ENCODE data around the gene TC2N.

Gene TC2N

DNA sequence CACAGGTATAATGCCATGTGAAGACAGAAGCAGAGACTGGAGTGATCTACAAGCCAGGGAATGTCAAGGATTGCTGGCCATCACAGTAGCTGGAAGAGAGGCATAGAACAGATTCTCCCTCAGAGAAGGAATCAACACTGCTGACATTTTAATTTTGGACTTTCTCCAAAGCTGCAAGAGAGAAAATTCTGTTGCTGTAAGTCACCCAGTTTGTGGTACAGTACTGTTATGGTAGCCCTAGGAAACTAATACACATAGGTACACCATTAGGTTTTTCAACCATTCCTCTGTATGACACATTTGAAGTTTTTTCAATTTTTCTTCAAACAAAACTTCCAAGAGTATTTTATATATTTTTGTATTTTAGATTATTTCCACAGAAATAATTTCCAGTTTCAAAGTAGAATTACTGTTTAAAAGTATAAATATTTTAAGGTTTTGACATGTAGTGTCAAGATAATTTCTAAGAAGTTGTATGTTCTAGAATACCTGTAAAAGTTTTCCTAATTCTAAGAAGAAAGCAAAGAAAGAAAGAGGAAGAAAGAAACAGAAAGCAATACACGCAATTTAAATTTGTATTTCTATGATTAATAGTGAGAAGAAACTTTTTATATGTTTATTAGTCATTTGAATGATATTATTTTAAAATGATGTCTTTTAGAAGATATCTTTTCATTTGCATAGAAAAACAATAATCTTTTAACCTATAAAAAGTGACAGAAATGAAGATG lies 70.6 kb downstream of the TC2N start:
- no peak for DNase-seq
- in situ Hi-C loops (cut with MboI; ENCODE audit: low pct_unique_long_range_greater_than_20kb, low sequenced_read_pairs), result no loop called here

- DNase-seq, result no peak
- in situ Hi-C loops (cut with MboI; ENCODE audit: low pct_unique_long_range_greater_than_20kb, low sequenced_read_pairs), result no loop called here
Measured at GRCh38 chr14:91793704-91794103, 73.6 kb downstream of the TC2N start.

DNA sequence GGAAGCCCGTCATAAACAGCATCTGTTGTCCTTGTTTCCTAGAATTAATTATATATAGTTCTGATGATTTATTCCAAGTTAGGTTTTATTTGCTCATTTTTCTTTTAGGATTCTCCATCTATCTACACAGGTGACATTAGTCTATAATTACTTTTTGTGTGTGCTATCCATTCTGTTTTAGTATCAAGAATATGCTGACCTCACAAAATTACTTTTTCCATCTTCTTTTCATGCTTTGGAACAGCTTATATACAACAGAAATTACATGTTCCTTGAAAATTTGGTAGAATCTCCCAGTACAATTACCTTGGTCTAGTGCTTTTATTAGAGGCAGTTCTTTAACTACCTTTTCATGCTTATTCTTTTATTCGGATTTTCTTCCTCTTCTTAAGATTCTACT lies 81.1 kb downstream of the TC2N start:
- no peak for DNase-seq
- in situ Hi-C loops (cut with MboI; ENCODE audit: low pct_unique_long_range_greater_than_20kb, low sequenced_read_pairs), result no loop called here

- no peak for DNase-seq
- in situ Hi-C loops (cut with MboI; ENCODE audit: low pct_unique_long_range_greater_than_20kb, low sequenced_read_pairs), result no loop called here
Measured at GRCh38 chr14:91780452-91780851, 86.9 kb downstream of the TC2N start.

DNA sequence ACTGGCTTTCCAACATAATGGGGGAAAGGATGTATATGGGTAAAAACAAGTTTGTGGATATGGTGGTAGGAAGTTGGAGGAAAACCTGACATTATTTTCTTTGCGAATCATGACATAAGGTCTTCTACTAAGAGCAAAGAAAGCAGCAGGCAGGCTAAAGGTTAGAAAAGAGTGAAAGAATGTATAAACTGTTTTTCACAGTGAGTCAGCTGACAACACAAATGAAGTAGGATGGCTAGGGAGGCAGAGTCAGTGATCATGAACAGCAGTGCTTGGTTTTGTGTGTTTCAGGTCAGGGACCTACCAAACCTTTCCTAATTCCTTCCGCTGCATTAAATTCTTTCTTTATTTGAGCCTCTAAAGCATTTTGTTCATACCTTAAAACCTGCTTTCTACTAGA lies 89.1 kb downstream of the TC2N start:
- no peak for DNase-seq
- in situ Hi-C loops (cut with MboI; ENCODE audit: low pct_unique_long_range_greater_than_20kb, low sequenced_read_pairs), result no loop called here

DNA sequence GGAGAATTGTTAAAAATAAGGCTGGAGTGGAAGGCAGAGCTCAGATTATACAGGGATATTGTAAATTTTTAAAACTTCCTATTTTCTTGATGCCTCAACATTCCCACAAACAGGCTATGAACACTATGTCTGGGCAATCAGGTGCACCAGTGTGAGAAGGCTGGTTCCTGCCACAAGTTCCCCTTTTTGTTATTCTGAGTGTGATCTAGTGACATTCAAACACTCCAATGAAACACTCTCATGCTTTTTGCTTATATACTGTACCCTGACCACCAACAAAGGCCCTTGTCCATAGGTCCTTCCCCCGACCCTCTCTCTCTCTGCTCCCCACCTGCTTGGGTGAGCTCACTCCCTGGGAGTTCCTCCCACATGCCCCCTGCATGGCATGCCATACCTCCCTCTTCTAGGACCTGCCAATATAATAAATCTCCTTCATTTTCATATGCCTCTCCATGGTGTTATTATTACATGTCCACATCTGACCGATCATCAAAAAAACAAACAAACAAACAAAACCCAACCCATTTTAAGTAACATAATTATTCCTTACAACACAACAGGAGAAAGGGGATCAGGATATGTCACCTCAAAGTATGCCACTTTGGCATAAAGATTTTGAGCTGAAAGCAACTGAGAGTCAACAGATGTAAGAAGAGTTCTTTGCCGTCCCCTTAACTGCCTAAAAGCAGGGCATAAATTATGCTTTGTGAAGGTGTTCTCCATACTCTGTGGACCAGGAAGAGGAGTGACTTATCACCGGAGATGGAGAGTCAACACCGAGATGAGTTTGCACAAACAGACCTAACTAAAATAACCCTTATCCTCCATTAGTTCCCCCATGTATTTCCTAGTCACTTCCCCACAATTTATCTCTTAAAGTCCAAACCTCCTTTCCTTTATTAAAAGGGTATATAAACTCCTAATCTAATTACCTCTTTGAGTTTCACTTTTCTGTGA lies 92.9 kb downstream of the TC2N start:
- peak; percentile 40 for DNase-seq
- in situ Hi-C loops (cut with MboI; ENCODE audit: low pct_unique_long_range_greater_than_20kb, low sequenced_read_pairs), result no loop called here

DNA sequence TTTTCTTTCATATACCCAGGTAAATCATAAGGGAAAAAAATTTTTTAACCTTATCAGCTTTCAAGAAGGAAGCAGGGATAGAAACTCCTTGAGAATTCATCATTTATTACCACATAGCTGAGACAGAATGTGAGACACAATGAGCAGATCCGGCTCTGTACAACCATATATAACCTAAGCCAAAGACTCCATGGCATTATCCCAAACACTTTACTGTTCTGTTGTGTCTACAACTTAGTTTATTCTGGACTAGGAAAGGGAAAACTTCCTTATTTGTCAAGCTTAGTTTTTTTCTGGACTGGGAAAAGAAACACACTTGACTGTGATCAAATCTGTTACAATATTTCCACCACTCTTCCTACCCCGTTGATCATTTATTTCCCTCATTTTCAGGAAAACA lies 97.2 kb downstream of the TC2N start:
- in situ Hi-C loops (cut with MboI; ENCODE audit: low pct_unique_long_range_greater_than_20kb, low sequenced_read_pairs), result no loop called here
- no peak for DNase-seq

DNA sequence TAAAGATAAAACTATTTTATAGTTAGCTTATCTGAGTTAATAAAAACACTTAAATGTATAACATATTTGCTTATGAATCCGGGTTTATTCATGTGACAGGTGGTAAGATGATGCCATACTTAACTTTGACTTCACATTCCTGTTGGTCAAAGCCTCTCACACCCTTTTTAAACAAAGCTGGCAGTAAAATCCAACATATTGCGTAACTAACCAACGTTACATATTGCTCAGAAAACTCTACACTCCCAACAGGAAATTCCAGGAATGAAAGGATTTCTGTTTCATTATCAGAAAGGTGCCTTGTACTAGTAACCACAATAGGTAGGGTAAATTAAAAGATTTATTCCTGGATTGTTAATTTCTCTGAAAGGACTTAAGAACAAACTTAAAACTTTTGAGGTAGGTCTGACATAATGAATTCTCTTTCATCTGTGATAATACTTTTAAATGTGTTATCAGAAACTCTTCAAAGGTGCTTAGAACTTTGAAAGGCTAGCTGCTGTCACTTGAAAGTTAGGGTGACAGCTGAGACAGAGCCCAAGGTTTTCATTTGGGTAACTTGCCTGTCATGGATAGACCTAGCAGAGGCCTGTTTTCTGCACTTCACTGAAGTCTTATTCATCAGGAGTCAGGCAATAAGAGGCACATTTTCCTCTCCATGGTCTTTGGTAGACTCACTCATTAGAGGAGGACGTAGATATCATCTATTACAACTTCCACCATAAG lies 111.6 kb downstream of the TC2N start:
- in situ Hi-C loops (cut with MboI; ENCODE audit: low pct_unique_long_range_greater_than_20kb, low sequenced_read_pairs), result no loop called here

DNA sequence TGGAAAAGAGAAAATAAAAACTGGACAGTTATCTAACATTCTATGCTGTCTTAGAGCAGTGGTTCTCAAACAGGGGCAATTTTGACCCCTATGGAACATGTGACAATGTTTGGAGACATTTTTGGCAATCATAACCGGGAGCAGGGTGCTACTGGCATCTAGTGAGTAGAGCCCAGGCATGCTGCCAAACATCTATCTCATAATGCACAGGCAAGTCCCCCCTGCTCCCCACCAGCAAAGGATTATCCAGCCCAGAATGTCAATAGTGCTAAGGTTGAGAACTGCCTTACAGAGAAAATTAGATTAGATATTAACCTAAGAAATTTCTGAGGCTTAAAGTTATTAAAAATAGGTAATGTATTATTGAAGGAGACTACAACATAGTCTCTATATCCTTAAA lies 112.5 kb downstream of the TC2N start:
- in situ Hi-C loops (cut with MboI; ENCODE audit: low pct_unique_long_range_greater_than_20kb, low sequenced_read_pairs), result no loop called here
- DNase-seq, result no peak

More for the DNA sequence above, 111.6 kb downstream of the TC2N start:
- no peak for DNase-seq

DNA sequence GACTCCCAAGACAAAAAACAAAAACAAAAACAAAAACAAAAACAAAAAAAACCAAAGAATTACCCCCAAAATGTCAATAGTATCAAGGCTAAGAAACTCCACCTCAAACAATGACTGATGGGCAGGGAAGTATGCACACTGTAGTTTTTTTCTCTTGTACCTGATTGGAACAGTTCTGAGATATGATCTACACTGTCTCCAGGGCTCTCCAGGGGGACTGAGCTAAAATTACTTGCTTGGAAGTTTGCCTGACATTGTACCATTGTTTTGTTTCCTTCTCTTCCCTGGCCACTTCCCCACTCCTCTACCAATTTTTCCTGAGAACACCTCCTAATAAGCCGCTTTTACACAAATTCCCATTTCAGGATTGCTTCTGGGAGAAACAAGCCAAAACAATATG lies 113.2 kb downstream of the TC2N start:
- in situ Hi-C loops (cut with MboI; ENCODE audit: low pct_unique_long_range_greater_than_20kb, low sequenced_read_pairs), result no loop called here

GRCh38 chr14:91753501-91754128 lies 113.7 kb downstream of the TC2N start:
- DNase-seq, result no peak
- in situ Hi-C loops (cut with MboI; ENCODE audit: low pct_unique_long_range_greater_than_20kb, low sequenced_read_pairs), result no loop called here

More for the DNA sequence above, 113.2 kb downstream of the TC2N start:
- DNase-seq, result no peak

- no peak for DNase-seq
- in situ Hi-C loops (cut with MboI; ENCODE audit: low pct_unique_long_range_greater_than_20kb, low sequenced_read_pairs), result no loop called here
Measured at GRCh38 chr14:91752961-91753360, 114.4 kb downstream of the TC2N start.

DNA sequence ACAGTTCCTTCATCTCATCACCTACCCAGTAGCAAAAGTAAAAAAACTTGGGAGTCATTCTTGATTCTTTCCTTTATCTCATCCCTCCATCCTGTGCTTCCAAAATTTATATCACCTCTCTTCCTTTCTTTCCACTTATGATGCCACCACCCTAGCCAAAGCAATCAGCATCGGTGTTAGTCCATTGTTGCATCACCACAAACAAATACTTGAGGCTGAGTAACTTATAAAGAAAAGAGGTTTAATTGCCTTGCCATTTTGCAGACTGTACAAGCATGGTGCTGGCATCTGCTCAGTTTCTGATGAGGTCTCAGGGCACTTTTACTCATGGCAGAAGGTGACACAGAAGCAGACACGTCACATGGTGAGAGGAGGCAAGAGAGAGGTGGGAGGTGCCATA lies 115.6 kb downstream of the TC2N start:
- DNase-seq, result no peak
- in situ Hi-C loops (cut with MboI; ENCODE audit: low pct_unique_long_range_greater_than_20kb, low sequenced_read_pairs), result no loop called here

DNA sequence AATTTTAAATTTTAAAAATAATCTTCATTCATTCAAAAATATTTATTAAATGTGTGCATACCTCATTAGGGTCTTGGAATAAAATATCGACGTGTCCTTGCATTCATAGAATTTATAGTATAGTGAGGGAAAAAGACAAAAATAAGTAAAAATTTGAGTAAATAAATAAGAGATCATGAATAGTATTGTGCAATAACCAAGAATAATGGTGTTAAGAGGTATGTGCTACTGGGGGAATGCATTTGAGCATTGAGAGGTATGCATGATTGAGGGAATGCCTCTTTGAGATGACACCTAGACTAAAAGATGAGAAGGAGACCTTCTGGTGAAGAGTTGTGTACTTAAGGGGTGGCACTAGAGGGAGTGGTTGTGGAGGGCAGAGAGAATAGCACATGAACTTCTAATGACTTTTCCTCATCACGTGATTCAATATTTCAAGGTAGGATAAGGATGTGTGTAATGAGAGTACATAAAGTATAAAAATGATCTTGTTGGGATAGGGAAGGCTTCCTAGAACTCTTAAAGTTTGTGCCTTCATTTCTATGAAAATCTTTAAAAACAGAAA lies 116.6 kb downstream of the TC2N start:
- no peak for DNase-seq
- in situ Hi-C loops (cut with MboI; ENCODE audit: low pct_unique_long_range_greater_than_20kb, low sequenced_read_pairs), result no loop called here

- no peak for DNase-seq
- in situ Hi-C loops (cut with MboI; ENCODE audit: low pct_unique_long_range_greater_than_20kb, low sequenced_read_pairs), result no loop called here
Measured at GRCh38 chr14:91749868-91750267, 117.5 kb downstream of the TC2N start.

DNA sequence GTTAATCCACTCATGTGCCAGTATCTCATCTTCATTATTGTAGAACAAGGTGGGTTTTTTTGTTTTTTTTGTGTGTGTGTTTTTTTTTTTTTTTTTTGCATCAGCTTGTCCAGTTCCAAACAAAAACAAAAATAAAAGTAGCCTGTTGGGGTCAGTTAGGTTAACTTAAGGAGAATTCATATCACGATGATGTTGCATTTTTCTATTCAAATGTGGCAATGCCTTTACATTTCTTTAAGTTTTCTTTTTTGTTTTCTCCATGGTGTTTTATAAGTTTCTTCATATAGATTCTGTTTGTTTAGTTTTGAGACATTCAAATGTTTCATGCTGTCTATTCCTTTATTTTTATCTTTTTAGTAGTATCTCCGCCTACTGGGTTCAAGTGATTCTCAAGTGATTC lies 119.3 kb downstream of the TC2N start:
- DNase-seq, result no peak

GRCh38 chr14:91745344-91745743 lies 122.0 kb downstream of the TC2N start:
- in situ Hi-C loops (cut with MboI; ENCODE audit: low pct_unique_long_range_greater_than_20kb, low sequenced_read_pairs), result no loop called here

More for the DNA sequence above, 119.3 kb downstream of the TC2N start:
- in situ Hi-C loops (cut with MboI; ENCODE audit: low pct_unique_long_range_greater_than_20kb, low sequenced_read_pairs), result no loop called here

GRCh38 chr14:91744068-91744480 lies 123.3 kb downstream of the TC2N start:
- no peak for DNase-seq
- in situ Hi-C loops (cut with MboI; ENCODE audit: low pct_unique_long_range_greater_than_20kb, low sequenced_read_pairs), result no loop called here

More at GRCh38 chr14:91745344-91745743, 122.0 kb downstream of the TC2N start:
- no peak for DNase-seq

- DNase-seq, result no peak
- in situ Hi-C loops (cut with MboI; ENCODE audit: low pct_unique_long_range_greater_than_20kb, low sequenced_read_pairs), result no loop called here
Measured at GRCh38 chr14:91743305-91743653, 124.1 kb downstream of the TC2N start.

Data from KBM-7 (cell line).